ENCODE results near the gene PCDHA3. TPM values are rescaled to one million over a fixed set of nuclear protein-coding genes. Genes with fewer than 3 reads are reported as not detected.
"Not testable (repeated sequence)": the region's sequence is repeated elsewhere in the genome, so short reads cannot be mapped to it uniquely, and the experiment has no call there.

The PCDHA3 gene
- total and polyA plus RNA-seq, 2 of the 8 experiments (the other 6 are each of a cell fraction or from before 2014, with no cell fraction given) = 0.48 to 0.67 TPM

- POLR2A ChIA-PET (ENCODE audit: partially characterized antibody); H3K56ac ChIP-seq (replicated peaks; ENCODE audit: insufficient read length, low read depth, low read length); H3K4me1 ChIP-seq (replicated peaks in 1 of 4; ENCODE audit: control insufficient read depth in 3 of 4, insufficient read depth in 4 of 4, low read length in 3 of 4); H3K23me2 ChIP-seq (ENCODE audit: low read depth, low read length); H4K5ac ChIP-seq (ENCODE audit: insufficient read length, low read depth, low read length); H3K14ac ChIP-seq (ENCODE audit: insufficient read length); H2BK120ac ChIP-seq (replicated peaks; ENCODE audit: low read depth, low read length); H2BK15ac ChIP-seq (ENCODE audit: low read length); H2BK12ac ChIP-seq (ENCODE audit: low read depth, low read length); H3K9ac ChIP-seq (replicated peaks in 1 of 4; ENCODE audit: extremely low read depth in 1 of 4, low read depth in 3 of 4, low read length in 3 of 4); H3K27ac ChIP-seq (ENCODE audit: low read depth, low read length); H3K79me1 ChIP-seq (ENCODE audit: low read depth, low read length); H2BK5ac ChIP-seq (ENCODE audit: low read depth, low read length); H3K23ac ChIP-seq (ENCODE audit: insufficient read length); H3K18ac ChIP-seq (ENCODE audit: extremely low read depth, low read length); H2BK20ac ChIP-seq (ENCODE audit: low read length); H4K20me1 ChIP-seq (replicated peaks in 1 of 2; ENCODE audit: control insufficient read depth in 1 of 2, insufficient read depth in 2 of 2, low read length in 2 of 2); H3K79me2 ChIP-seq (ENCODE audit: control insufficient read depth in 1 of 2, insufficient read depth in 2 of 2, low read length in 2 of 2); H4K8ac ChIP-seq (ENCODE audit: extremely low read depth, insufficient read depth, low read length); H2AFZ ChIP-seq (ENCODE audit: low read length); H2AK5ac ChIP-seq (ENCODE audit: low read depth, low read length); H3K4ac ChIP-seq (replicated peaks; ENCODE audit: insufficient read length, low read depth, low read length); H4K91ac ChIP-seq (replicated peaks; ENCODE audit: insufficient read length, low read length); H3K27me3 ChIP-seq (replicated peaks in 1 of 4; ENCODE audit: control insufficient read depth in 3 of 4, extremely low read depth in 1 of 4, insufficient read depth in 3 of 4, low read length in 3 of 4); H3K36me3 ChIP-seq (ENCODE audit: control insufficient read depth in 2 of 4, insufficient read depth in 4 of 4, low read length in 3 of 4): not testable (repeated sequence)
- H3K4me2 ChIP-seq (ENCODE audit: insufficient read depth in 1 of 2, low read depth in 2 of 2, low read length in 2 of 2) = peak overlapping the region in 1 of 2 experiments; percentile 59; a peak in 1 of 4 replicates
- H3K4me3 ChIP-seq (ENCODE audit: extremely low read depth in 1 of 4, insufficient read depth in 2 of 4, low read depth in 3 of 4, low read length in 4 of 4) = peak overlapping the region in 1 of 4 experiments; percentile 59; a peak in 2 of 8 replicates
- FAIRE-seq (peak; percentile 62), DNase-seq (ENCODE audit: low read depth in 1 of 2, low spot score in 2 of 2) (peak in 1 of 2 experiments; percentile 59)
- 86% methylated on average over 25 of the region's 38 CpGs; no CpG with 5 or more reads in 1 of the 2 experiments for WGBS, 2 experiments (ENCODE audit: extremely low coverage in 1 of 2, insufficient coverage in 1 of 2, insufficient read length in 1 of 2, insufficient replicate concordance in 2 of 2, low coverage in 1 of 2, low lambda C conversion rate in 2 of 2, missing lambda C conversion rate in 1 of 2)
- CTCF ChIA-PET (ENCODE audit: partially characterized antibody) = interaction anchor here (1.1 to 2.2 kb wide), 7 partner anchors 8 to 217 kb away, joined by 3 to 6 read pairs (median 4); partner anchors contain the start of genes PCDHA11, PCDHA5 and PCDHB1
- H3K9me3 ChIP-seq (ENCODE audit: insufficient read depth in 2 of 2, low read depth in 1 of 2, low read length in 1 of 2) = peaks cover 0 to 21% of the 10 kb centered on the region in 2 experiments; a peak in 2 of 4 replicates
Observed at GRCh38 chr5:140834439-140835008, 33.7 kb downstream of the PCDHA3 start.
